Common myeloid progenitor, CD34-positive (primary cell): ENCODE data around the gene MAPK1.
A peak's percentile ranks its signal among the peaks of the same experiment; 100 is the strongest.
"Not testable (repeated sequence)": the region's sequence is repeated elsewhere in the genome, so short reads cannot be mapped to it uniquely, and the experiment has no call there.

Experiments used
- CTCF ChIA-PET: fragments of 350-600 bp; sonication (Branson Sonifier 250); formaldehyde crosslinking; loops from one replicate; lab custom pipeline; 2021; ENCODE audit warnings: antibody characterized with exemption; lab: Charles Lee
- POLR2A ChIA-PET: fragments of 350-600 bp; sonication (Branson Sonifier 250); formaldehyde crosslinking; loops from one replicate; lab custom pipeline; 2021; ENCODE audit warnings: antibody characterized with exemption; lab: Charles Lee
- DNase-seq, 3 donors: peaks; one replicate each; pipeline versions ENCODE4 v3.0.0 to v3.0.0-alpha.2; 2013
- H3K27ac ChIP-seq, 2 experiments: 1 replicate in 1 of 2; 2 replicates in 1 of 2; pipeline ENCODE4 v1.7.0; 2013; ENCODE audit warnings: inconsistent platforms in 2 of 2, low read length in 2 of 2, mild to moderate bottlenecking in 2 of 2, low read depth in 1 of 2, moderate library complexity in 1 of 2; ENCODE audit not compliant: severe bottlenecking in 2 of 2, insufficient read depth in 1 of 2, poor library complexity in 1 of 2
- H3K27me3 ChIP-seq, 5 experiments: replicated peaks in 2 of 5; 1 replicate in 3 of 5; 2 replicates in 2 of 5; pipeline versions ENCODE4 v1.6.1 to v1.7.0; 2013; ENCODE audit warnings: low read length in 4 of 5, mild to moderate bottlenecking in 2 of 5, moderate library complexity in 2 of 5, inconsistent platforms in 1 of 5; ENCODE audit not compliant: insufficient read depth in 5 of 5, control insufficient read depth in 4 of 5
- H3K36me3 ChIP-seq, 4 experiments: 1 replicate in 2 of 4; 2 replicates in 2 of 4; pipeline versions ENCODE4 v1.6.1 to v1.7.0; 2013; ENCODE audit warnings: low read length in 3 of 4, control low read depth in 1 of 4, mild to moderate bottlenecking in 1 of 4; ENCODE audit not compliant: control insufficient read depth in 4 of 4, insufficient read depth in 4 of 4
- H3K4me1 ChIP-seq, 4 experiments: 1 replicate in 3 of 4; 2 replicates in 1 of 4; pipeline versions ENCODE4 v1.6.1 to v1.7.1; 2013; ENCODE audit warnings: low read length in 3 of 4, mild to moderate bottlenecking in 3 of 4, control low read depth in 1 of 4, inconsistent platforms in 1 of 4, moderate library complexity in 1 of 4; ENCODE audit not compliant: control insufficient read depth in 4 of 4, insufficient read depth in 4 of 4; ENCODE audit errors: control extremely low read depth in 1 of 4
- H3K4me3 ChIP-seq, 7 experiments: 1 replicate in 4 of 7; 2 replicates in 3 of 7; pipeline versions ENCODE4 v1.5.1 to v1.7.0; 2013; ENCODE audit warnings: mild to moderate bottlenecking in 7 of 7, low read length in 6 of 7, moderate library complexity in 6 of 7, inconsistent platforms in 2 of 7, low read depth in 2 of 7, control low read depth in 1 of 7; ENCODE audit not compliant: insufficient read depth in 4 of 7, control insufficient read depth in 1 of 7; ENCODE audit errors: extremely low read depth in 1 of 7
- H3K9me3 ChIP-seq, 5 experiments: 1 replicate in 4 of 5; 2 replicates in 1 of 5; pipeline versions ENCODE4 v1.6.1 to v1.7.1; 2013; ENCODE audit warnings: low read length in 4 of 5, mild to moderate bottlenecking in 2 of 5, inconsistent platforms in 1 of 5, low read depth in 1 of 5, moderate library complexity in 1 of 5; ENCODE audit not compliant: control insufficient read depth in 4 of 5, insufficient read depth in 2 of 5; ENCODE audit errors: control extremely low read depth in 1 of 5
- WGBS: methylation state at CpG from one replicate; pipeline ENCODE4 v1.1.5; 2013; ENCODE audit not compliant: insufficient coverage; 5-methylcytosine and 5-hydroxymethylcytosine counted together

The MAPK1 gene

DNA sequence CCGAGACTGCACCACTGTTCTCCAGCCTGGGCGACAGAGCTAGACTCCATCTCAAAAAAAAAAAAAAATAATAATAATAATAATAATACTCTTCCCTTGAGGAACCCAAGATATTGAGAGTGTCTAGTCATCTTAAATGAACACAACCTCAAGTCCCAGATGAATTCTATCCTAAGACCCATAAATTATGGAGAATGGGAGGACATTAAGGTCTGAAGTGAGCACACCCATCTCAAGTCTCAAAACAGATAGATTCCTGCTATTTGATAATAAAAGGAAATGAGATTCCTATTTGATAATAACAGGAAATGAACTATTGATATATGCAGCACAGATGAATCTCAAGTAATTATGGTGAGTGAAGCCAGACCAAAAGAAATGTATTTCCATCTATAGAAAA is 51.5 kb downstream of the MAPK1 start:
- CTCF ChIA-PET: no interaction called here
- peak overlapping the region in 5 of 7 experiments; percentile 7 to 70 (median 35) for H3K4me3 ChIP-seq

GRCh38 chr22:21815357-21815756 is 52.1 kb downstream of the MAPK1 start:
- H3K27ac ChIP-seq: peak overlapping the region; percentile 97 to 99
- WGBS: 100% methylated on average over 2 of the region's 3 CpGs
- POLR2A ChIA-PET: no interaction called here
- H3K4me1 ChIP-seq: peaks cover 23 to 53% (median 44%) of the 10 kb centered on the region in 4 experiments
- no peaks in the 10 kb centered on the region for H3K27me3 ChIP-seq
- no peak for DNase-seq
- CTCF ChIA-PET: interaction anchor here (0.5 to 0.9 kb wide), 2 partner anchors 9 to 11 kb away, joined by 3 read pairs; no protein-coding TSS in a partner anchor
- no peaks in the 10 kb centered on the region for H3K9me3 ChIP-seq
- no peak overlapping the region for H3K4me3 ChIP-seq
- H3K36me3 ChIP-seq: peaks cover 0 to 2% (median 0%) of the 10 kb centered on the region in 4 experiments

More for the DNA sequence above, 51.5 kb downstream of the MAPK1 start:
- H3K4me1 ChIP-seq: peaks cover 23 to 55% (median 45%) of the 10 kb centered on the region in 4 experiments
- H3K27me3 ChIP-seq: no peaks in the 10 kb centered on the region
- no peaks in the 10 kb centered on the region for H3K9me3 ChIP-seq
- no CpG with 5 or more reads among the region's 2 CpGs for WGBS
- peak in 1 of 3 donors; percentile 28 for DNase-seq
- no peaks in the 10 kb centered on the region for H3K36me3 ChIP-seq
- POLR2A ChIA-PET: interaction anchor here (0.6 to 1.2 kb wide), 2 partner anchors 49 to 97 kb away, joined by 3 read pairs; no protein-coding TSS in a partner anchor
- H3K27ac ChIP-seq: peak overlapping the region; percentile 97 to 99

DNA sequence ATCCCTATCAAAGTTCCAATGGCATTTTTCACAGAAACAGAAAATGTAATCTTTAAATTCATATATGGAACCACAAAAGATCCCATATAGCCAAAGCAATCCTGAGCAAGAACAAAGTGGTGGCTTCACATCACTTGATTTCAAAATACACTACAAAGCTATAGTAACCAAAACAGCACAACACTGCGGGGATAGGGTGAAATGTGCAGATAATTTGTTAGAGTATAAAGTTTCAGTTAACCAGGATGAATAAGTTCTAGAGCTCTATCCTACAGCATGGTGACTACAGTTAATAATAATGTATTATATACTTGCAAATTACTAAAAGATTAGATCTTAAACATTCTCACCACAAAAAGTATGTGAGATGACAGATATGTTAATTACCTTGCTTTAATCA is 55.5 kb downstream of the MAPK1 start:
- Histone ChIP-seq H3K27me3 (no peaks in the 10 kb centered on the region), H3K27ac (no peak overlapping the region), H3K4me3 (no peak overlapping the region), H3K9me3 (no peaks in the 10 kb centered on the region), H3K4me1 (peaks cover 10 to 21% (median 14%) of the 10 kb centered on the region in 4 experiments), H3K36me3 (peaks cover 3 to 10% (median 9%) of the 10 kb centered on the region in 4 experiments)
- ChIA-PET POLR2A (interaction anchor here (0.7 kb wide), 1 partner anchor 16 kb away, joined by 5 read pairs; no protein-coding TSS in a partner anchor), CTCF (no interaction called here)
- no CpG with 5 or more reads among the region's 1 CpG for WGBS
- DNase-seq: no peak

- 95% methylated on average over 5 of the region's 6 CpGs for WGBS
- H3K27ac ChIP-seq: peak overlapping the region in 1 of 2 experiments; percentile 43
- CTCF ChIA-PET: interaction anchor here (1.0 kb wide), 1 partner anchor 17 kb away, joined by 3 read pairs; no protein-coding TSS in a partner anchor
- H3K36me3 ChIP-seq: peaks cover 19 to 50% (median 31%) of the 10 kb centered on the region in 4 experiments
- POLR2A ChIA-PET: interaction anchor here (0.5 kb wide), 1 partner anchor 10 kb away, joined by 3 read pairs; no protein-coding TSS in a partner anchor
- H3K27me3 ChIP-seq: no peaks in the 10 kb centered on the region
- no peaks in the 10 kb centered on the region for H3K9me3 ChIP-seq
- no peak for DNase-seq
- no peaks in the 10 kb centered on the region for H3K4me1 ChIP-seq
- H3K4me3 ChIP-seq: no peak overlapping the region
Observed at GRCh38 chr22:21807544-21808529, 59.6 kb downstream of the MAPK1 start.

GRCh38 chr22:21805325-21805724 is 62.1 kb downstream of the MAPK1 start:
- DNase-seq, H3K9me3 ChIP-seq, H3K27me3 ChIP-seq, H3K27ac ChIP-seq, H3K4me3 ChIP-seq, H3K4me1 ChIP-seq: not testable (repeated sequence)
- ChIA-PET POLR2A (interaction anchor here (0.7 kb wide), 1 partner anchor 1683 kb away, joined by 3 read pairs; no protein-coding TSS in a partner anchor), CTCF (interaction anchor here (1.3 kb wide), 1 partner anchor 9 kb away, joined by 3 read pairs; no protein-coding TSS in a partner anchor)
- 96% methylated on average over 8 of the region's 8 CpGs for WGBS
- peaks cover 25 to 70% (median 47%) of the 10 kb centered on the region in 4 experiments for H3K36me3 ChIP-seq

- Histone ChIP-seq H3K36me3 (peaks cover 30 to 81% (median 54%) of the 10 kb centered on the region in 4 experiments), H3K27ac (no peak overlapping the region), H3K4me1 (no peaks in the 10 kb centered on the region), H3K4me3 (no peak overlapping the region), H3K9me3 (no peaks in the 10 kb centered on the region), H3K27me3 (no peaks in the 10 kb centered on the region)
- no peak for DNase-seq
- POLR2A ChIA-PET: no interaction called here
- 95% methylated on average over 5 of the region's 6 CpGs for WGBS
- CTCF ChIA-PET: no interaction called here
Observed at GRCh38 chr22:21803811-21804249, 63.6 kb downstream of the MAPK1 start.
